RWPE1 (cell line): Measurements from ENCODE around the gene KRT7.

Experiments used
- CTCF ChIA-PET: fragments of 350-600 bp; sonication (Branson Sonifier 250); formaldehyde crosslinking; extraction: SDS; loops from one replicate; lab custom pipeline; 2021; lab: Yijun Ruan, JAX
- POLR2A ChIA-PET: fragments of 400-600 bp; formaldehyde crosslinking; extraction: SDS; loops from one replicate; lab custom pipeline; 2020; ENCODE audit warnings: antibody characterized with exemption; ENCODE audit not compliant: low non-redundant PET; lab: Yijun Ruan, JAX
- DNase-seq: peaks from one replicate; pipeline ENCODE4 v3.0.0; 2012; ENCODE audit warnings: low spot score
- H3K27ac ChIP-seq: fragments of 450-650 bp; 2 replicates; pipeline ENCODE4 v1.5.1; 2017
- CTCF ChIP-seq: fragments of 450-650 bp; conservative IDR thresholded peaks from 2 replicates; pipeline ENCODE4 v1.5.1; 2017; ENCODE audit warnings: low read depth, mild to moderate bottlenecking

The KRT7 gene

GRCh38 chr12:52224151-52224550 is 8.9 kb upstream of the KRT7 start:
- POLR2A ChIA-PET: no interaction called here
- no peak overlapping the region for H3K27ac ChIP-seq
- DNase-seq: no peak
- CTCF ChIA-PET: interaction anchor here (0.6 to 1.9 kb wide), 2 partner anchors 9 to 11 kb away, joined by 3 to 7 read pairs; no protein-coding TSS in a partner anchor
- TF ChIP-seq CTCF: no peak

GRCh38 chr12:52225752-52226151 is 7.3 kb upstream of the KRT7 start:
- H3K27ac ChIP-seq: peak overlapping the region; percentile 14; the same call in 1 of the 2 replicates
- ChIA-PET CTCF (interaction anchor here (0.6 to 1.9 kb wide), 2 partner anchors 13 to 65 kb away, joined by 3 to 7 read pairs; no protein-coding TSS in a partner anchor), POLR2A (no interaction called here)
- DNase-seq: no peak
- no peak for TF ChIP-seq CTCF

GRCh38 chr12:52226446-52226845 is 6.6 kb upstream of the KRT7 start:
- H3K27ac ChIP-seq: peak overlapping the region; percentile 14; the same call in 1 of the 2 replicates
- no peak for DNase-seq
- POLR2A ChIA-PET: no interaction called here
- CTCF ChIA-PET: no interaction called here
- TF ChIP-seq CTCF: no peak

- CTCF ChIA-PET: no interaction called here
- no peak overlapping the region for H3K27ac ChIP-seq
- no peak for TF ChIP-seq CTCF
- DNase-seq: no peak
- POLR2A ChIA-PET: no interaction called here
These were observed 5.4 kb upstream of the KRT7 start for GRCh38 chr12:52227606-52228166.

- TF ChIP-seq CTCF: no peak
- no peak for DNase-seq
- ChIA-PET POLR2A (no interaction called here), CTCF (no interaction called here)
- no peak overlapping the region for H3K27ac ChIP-seq
These were observed 4.7 kb upstream of the KRT7 start for GRCh38 chr12:52228366-52228765.

GRCh38 chr12:52228931-52229330 is 4.1 kb upstream of the KRT7 start:
- peak overlapping the region; percentile 100 for H3K27ac ChIP-seq
- CTCF ChIA-PET: no interaction called here
- TF ChIP-seq CTCF: no peak
- POLR2A ChIA-PET: no interaction called here
- DNase-seq: no peak
